HUDEP-2 (cell line): ENCODE results near the gene UPK3B.
A peak's percentile ranks its signal among the peaks of the same experiment; 100 is the strongest.
"Not testable (repeated sequence)": the region's sequence is repeated elsewhere in the genome, so short reads cannot be mapped to it uniquely, and the experiment has no call there.

Experiments
- DNase-seq, 76 experiments: peaks; one replicate each; lab custom pipeline; 2025; ENCODE audit not compliant: unreplicated experiment in 76 of 76; lab: John Stamatoyannopoulos, UW

Gene UPK3B

DNA sequence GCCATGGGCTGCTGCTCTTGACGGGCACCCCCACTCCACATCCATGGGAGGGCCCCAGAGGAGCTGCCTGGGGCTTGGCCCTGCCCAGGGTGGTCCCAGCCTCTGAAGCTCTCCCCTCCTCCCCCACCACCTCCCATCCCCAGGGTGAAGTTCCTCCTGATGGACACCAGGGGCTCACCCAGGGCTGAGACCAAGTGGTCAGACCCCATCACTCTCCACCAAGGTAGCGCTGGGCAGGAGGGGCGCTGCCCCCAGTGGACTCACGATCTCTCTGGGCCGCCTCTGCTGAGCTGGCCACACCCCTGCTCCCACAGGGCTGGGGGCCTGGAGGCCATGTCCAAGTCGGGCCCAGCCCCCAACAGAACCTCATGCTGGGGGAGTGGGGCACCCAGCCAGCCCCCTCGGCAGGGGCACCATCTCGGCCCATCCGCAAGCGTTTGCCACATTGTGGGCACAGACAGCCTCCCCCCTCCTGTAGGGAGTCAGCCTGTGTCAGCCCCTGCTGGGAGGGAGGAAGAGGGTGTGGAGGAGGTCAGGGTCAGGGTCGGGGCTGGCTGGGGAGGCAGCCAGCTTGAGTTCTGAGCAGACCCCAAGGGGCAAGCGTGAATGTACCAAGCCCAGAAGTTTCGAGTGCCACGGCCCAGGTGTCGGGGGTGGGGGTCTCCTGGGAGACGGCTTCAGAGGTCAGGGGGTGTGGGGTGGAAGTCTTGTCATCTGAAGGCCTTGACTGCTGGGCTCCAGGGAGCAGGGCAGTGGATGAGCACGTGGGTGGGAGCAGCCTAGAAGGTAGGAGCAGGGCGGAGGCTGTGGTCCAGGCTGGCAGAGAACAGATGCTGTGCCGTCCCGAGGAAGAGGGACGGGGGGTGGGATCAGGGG is 2.8 kb downstream of the UPK3B start:
- DNase-seq: no peak

DNA sequence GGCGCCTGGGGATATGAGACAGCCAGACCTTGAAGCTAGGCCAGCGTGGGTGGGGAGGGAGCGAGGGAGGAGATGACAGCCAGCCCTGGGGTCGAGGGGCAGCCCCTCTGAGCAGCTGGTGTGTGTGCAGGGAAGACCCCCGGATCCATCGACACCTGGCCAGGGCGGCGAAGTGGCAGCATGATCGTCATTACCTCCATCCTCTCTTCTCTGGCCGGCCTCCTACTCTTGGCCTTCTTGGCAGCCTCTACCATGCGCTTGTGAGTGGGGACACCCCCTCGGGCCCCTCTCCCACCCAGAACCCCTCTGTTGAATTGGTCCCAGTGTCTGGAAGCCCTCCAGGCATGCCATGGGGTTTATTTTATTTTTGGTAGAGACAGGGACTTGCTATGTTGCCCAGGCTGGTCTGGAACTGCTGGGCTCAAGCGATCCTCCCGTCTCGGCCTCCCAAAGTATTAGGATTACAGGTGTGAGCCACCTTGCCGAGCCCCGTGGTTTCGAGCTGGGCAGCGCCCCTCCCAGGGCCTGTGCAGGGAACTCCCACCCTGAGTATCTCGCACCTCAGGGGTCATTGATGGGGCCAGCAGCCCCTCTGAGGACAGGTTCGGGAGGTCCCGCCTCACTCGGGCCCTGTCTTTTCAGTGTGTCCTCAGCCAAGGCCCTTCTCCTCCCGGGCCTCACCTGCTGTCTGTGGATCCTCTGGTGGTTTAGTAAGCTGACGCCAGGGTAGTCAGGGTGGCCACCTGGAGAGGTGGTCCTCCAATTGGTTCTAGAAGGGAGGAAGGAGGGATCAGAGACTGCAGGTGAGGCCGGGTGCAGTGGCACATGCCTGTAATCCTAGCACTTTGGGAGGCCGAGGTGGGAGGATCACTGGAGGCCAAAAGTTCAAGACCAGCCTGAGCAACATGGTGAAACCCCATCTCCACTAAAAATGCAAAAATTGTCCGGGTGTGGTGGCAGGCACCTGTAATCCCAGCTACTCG is 3.8 kb downstream of the UPK3B start:
- no peak for DNase-seq

DNA sequence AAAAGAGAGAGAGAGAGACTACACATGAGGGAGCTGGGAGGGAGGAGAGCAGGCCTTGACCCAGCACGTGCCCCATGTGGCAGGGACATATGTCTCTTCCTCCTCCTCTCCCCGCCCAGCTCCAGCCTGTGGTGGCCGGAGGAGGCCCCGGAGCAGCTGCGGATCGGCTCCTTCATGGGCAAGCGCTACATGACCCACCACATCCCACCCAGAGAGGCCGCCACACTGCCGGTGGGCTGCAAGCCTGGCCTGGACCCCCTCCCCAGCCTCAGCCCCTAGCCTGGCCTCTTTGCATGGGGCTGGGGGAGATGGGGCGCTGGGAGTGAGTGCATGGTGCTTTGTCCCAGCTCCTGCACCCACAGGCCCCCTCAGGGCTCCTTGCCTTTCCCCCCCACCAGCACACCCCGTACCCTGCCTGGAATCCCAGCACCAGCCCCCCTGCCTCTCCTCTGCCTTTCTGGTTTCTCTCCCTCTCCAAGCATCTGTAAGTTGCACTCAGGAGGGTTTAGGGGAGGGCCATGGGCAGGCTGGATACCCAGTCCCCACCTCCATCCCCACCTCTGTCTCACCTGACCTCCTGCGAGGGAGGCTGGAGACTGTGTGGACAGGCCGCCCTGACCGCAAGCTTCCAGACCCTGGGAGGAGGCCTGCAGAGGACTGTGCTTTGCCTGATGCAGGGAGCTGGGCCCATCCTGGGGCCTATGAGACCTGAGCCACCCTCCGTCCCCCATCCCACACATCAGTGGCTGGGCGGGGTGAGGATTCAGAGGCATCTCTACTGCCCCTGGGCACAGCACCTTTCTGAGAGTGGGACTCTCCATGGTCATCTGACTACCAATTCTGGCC is 4.8 kb downstream of the UPK3B start:
- DNase-seq: no peak

DNA sequence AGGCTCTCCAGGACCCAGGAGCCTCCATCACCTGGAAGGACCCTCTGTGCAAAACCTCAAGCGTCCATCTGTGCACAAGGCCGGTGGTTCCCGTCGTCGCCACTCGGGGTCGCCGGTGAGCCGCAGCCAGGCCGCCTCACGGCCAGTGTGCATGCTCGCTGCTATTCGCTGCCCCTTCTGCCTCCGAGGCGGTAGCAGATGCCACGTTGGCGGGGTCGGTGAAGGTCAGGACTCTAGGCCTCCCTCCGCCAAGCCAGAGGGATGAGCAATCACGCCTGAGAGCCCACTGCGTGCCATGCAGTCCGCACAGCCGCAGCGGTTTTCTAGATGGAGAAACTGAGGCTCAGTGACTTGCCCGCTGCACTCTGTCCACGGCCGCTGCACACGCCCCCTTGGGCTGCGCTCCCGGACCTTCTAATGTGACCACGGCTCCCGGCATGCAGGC is 5.7 kb downstream of the UPK3B start:
- DNase-seq: peak in 54 of 76 experiments; percentile 0 to 75 (median 34)

DNA sequence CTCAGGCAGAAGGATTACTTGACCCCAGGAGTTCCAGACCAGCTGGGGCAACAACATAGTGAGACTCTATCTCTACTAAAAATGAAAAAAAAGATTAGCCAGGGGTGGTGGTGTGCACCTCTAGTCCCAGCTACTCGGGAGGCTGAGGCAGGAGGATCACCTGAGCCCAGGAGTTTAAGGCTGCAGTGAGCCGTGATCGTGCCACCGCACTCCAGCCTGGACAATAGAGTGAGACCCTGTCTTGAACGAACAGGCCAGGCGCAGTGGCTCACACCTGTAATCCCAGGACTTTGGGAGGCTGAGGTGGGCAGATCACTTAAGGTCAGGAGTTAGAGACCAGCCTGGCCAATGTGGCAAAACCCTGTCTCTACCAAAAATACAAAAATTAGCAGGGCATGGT is 6.6 kb downstream of the UPK3B start:
- not testable (repeated sequence) for DNase-seq

DNA sequence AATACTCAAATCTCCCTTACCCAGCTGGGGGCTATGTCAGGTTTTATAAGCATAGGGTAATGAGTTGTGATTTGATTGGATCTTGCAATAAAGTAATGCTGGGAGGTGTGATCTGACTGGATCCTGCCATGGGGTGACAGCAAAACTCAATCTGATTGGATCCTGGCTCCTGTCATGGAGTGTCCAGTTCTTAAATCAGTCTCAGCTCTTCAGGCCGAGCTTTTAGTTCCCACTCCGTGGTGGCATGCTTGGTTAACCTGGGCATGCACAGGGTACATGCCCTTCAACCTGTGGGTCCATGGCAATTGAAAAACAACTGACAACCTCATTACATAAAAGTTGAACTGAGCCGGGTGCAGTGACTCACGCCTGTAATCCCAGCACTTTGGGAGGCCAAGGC is 15.8 kb downstream of the UPK3B start:
- DNase-seq: not testable (repeated sequence)

DNA sequence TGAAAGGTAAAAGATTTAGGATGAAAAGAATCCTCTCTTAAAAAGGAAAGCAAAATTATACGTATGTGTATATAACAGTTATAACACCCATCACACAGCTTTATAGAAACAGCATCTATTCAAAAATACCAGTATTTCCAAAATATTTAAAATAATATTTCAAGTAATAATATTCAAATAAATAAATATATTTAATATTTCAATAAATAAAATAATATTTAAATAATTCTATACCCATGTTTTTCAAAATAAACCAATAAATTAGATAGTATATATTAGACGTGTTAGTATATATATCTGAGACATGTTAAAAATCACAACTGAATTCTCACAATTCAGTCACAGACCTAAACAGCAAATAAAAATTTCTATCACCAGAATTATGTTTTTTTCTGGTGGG is 21.3 kb downstream of the UPK3B start:
- not testable (repeated sequence) for DNase-seq

DNA sequence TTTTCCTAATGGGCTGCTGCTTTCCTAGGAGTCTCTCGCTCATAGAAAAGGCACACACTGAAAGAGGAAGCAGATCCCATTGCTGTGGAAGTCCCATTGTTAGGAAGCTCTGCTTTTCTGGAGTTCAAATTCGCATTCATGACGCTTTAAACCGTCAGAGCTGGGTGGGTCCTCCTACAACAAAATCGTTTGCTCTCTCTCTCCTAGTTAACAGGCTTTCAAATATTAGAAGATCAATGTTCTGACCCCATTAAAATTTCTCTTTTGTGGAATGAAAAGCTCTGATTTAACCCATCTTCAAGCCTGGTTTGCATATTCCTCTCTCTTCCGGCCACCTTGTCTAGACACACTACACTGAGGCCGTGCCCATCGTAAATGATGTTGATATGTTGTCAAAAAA is 32.8 kb downstream of the UPK3B start, which contains the start of gene SPDYE16:
TSS of gene SPDYE16 (minus strand) at position 101 of the 400 bp plus-strand sequence. CDS start 1,838 bp downstream, outside the sequence.
- not testable (repeated sequence) for DNase-seq

DNA sequence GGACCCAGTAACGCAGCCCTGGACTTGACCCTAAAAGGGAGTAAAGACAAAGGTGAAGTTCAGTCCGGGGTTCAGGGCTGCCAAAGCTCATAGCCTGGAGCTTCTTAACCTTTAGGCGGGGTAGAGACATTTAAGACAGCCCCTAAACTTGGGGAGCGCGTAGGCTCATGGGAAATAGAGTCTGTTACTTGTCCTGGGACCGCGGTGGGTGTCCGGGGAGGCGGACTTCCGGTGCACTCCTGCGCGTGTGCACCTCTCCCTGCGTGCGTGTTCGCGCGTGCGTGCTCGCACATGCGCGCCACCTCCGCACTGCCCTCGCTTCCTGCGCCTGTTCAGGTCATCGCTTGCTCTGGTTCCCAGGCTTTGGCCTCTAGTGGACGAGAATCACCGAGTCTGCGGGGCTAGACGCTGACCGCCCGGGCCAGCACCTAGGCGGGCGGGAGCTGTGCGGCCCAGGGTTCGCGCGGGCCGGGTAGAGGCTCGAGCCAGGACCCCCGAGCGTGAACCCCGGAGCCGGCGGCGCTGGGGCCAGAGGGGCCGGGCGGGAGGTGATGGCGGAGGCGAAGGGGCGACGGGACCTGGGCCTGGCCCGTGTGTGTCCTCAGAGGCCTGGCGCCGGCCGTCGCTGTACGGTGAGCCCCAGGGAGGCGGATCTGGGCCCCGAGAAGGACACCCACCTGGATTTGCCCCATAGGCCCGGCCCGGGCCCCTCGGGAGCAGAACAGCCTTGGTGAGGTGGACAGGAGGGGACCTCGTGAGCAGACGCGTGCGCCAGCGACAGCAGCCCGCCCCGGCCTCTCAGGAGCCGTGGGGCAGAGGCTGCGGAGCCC is 38.9 kb downstream of the UPK3B start:
- peak in 74 of 76 experiments; percentile 33 to 92 (median 82) for DNase-seq

DNA sequence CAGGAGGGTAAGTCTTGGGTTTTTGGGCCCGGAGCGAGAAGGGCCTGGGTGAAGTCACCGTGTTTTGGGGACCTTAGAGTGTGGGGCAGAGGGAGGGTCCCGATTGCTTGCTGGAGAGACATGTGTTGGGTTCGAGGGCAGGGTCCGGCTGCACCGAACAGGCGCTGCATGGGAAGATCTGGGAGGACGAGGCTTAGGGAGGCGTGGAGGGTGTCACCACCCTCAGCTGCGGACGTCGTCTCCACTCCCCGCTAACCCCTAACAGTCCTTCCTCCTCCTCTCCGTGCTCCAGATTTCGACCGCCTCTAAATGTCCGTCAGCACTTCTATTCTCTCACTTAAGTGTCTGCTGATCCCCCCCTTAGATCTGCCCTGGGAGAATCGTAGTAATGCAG is 39.5 kb downstream of the UPK3B start:
- peak in 2 of 76 experiments; percentile 5 to 16 for DNase-seq

DNA sequence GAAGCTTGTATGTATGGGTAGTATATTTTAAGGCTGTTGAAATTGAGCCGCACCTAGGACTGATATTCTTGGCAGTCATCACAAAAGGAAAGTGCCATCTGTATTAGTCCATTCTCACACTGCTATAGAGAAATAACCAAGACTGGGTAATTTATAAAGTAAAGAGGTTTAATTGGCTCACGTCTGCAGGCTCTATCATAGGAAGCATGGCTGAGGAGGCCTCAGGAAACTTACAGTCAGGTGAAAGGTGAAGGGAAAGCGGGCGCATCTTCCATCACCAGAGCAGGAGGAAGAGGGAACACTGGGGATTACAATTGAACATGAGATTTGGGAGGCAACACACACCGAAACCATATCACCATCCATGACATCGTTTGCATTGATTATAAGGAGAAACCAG is 41.6 kb downstream of the UPK3B start:
- DNase-seq: not testable (repeated sequence)

DNA sequence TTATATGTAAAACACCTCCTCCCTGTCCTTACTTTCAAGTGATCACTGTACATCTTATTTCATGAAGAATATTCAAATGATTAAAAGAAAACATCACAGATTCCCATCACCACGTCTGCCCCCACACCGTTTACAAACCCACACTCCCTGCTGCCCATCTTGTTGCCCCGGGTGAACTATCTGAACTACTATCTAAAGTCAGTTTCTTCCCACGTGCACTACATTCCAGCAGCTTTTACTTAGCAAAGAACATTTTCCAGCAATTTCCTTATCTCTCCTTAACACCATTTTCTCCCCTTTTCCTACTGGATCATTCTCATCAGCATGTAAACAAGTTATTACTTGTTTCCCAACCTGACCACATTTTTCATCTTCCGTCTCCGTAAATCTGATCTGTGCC is 49.3 kb downstream of the UPK3B start:
- DNase-seq: not testable (repeated sequence)

DNA sequence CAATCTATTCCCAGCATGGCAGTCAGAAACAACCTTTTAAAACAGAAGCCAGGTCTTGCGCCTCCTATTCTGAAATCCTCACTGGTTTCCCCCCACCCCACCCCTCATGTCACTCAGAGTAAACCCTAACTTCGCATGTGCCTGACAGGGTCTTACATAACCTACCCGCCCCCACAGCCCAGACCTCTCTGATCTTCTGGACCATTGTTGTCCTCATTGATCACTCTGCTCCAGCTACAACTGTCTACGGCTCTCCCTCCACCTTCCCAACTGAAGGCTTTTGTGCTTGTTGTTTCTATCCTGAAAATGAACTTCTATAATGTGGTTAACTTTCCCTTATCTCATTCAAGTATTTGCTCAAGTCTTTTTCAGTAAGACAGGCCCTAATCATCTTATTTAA is 49.8 kb downstream of the UPK3B start:
- not testable (repeated sequence) for DNase-seq

DNA sequence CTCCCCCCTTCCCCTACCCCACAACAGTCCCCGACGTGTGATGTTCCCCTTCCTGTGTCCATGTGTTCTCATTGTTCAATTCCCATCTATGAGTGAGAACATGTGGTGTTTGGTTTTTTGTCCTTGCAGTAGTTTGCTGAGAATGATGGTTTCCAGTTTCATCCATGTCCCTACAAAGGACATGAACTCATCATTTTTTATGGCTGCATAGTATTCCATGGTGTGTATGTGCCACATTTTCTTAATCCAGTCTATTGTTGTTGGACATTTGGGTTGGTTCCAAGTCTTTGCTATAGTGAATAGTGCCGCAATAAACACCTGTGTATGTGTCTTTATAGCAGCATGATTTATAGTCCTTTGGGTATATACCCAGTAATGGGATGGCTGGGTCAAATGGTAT is 51.0 kb downstream of the UPK3B start:
- not testable (repeated sequence) for DNase-seq

DNA sequence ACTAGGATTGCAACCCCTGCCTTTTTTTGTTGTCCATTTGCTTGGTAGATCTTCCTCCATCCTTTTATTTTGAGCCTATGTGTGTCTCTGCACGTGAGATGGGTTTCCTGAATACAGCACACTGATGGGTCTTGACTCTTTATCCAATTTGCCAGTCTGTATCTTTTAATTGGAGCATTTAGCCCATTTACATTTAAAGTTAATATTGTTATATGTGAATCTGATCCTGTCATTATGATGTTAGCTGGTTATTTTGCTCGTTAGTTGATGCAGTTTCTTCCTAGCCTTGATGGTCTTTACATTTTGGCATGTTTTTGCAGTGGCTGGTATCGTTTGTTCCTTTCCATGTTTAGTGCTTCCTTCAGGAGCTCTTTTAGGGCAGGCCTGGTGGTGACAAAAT is 54.6 kb downstream of the UPK3B start:
- DNase-seq: not testable (repeated sequence)
